GM19043 (cell line): ENCODE results near the gene UBE2V1.

Source experiments
- ATAC-seq: cut with Tn5 transposase; IDR thresholded peaks from one replicate; pipeline ENCODE4 v1.9.1; 2021; ENCODE audit warnings: low read depth; ENCODE audit not compliant: unreplicated experiment

The UBE2V1 gene

DNA sequence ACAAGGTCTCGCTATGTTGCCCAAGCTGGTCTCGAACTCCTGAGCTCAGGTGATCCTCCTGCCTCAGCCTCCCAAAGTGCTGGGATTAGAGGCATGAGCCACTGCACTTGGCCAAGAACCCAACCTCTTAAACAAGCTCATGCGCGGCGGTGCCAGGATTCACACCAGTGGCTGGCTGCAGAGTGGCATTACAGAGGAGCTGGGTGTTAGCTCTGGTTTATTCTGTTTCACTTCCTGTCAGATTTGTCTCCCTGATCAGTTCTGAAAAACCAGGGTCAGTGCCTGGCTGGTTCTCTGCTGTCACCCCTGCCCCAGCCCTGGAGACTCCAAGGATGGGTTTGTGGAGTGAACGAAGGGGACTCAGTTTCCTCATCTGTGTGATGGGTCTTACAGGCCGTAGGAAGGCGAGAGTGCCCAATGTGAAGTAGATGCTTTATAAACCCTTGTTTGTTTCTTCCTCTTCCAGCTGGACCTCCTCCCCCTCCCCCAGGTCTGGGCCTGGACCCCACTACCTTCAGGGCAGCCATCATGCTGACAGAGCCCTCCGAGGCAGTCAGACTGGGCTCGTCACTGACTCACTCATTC, 63.4 kb downstream of the UBE2V1 start:
- ATAC-seq, result no peak

DNA sequence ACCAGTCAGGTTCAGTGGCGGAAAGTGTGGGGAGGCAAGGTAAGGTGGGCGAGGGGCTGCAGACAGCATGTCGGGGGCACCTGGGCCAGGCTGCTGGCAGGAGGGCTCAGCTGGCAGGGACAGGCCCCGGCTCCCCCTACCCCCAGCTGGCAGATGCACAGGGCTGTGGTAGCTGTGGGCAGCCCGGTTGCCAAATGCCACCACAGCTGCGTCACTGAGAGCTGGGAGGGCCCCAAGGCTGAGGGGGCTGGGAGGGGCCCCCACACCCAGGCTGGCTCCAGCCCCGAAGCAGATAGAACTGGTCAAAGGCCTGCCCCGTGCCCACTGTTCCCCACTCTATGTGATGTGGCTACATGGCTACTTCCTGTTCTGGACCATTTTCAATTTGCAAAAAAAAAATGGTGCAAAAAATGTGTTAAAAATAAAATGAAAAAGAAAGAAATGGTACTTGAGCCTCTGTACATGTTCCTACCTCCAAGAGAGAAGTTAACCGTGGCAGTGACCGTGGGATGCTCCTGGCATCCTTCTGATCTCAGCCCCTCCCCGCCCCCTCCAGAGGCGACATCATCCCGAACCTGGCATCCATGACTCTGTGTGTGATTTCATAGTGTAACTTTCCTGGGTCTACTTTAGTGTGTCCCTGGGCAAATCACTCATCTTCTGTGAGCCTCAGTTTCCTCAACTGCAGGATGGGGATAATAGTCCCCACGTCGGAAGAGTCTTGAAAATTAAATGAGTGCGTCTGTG, 64.4 kb downstream of the UBE2V1 start:
- ATAC-seq, result no peak

DNA sequence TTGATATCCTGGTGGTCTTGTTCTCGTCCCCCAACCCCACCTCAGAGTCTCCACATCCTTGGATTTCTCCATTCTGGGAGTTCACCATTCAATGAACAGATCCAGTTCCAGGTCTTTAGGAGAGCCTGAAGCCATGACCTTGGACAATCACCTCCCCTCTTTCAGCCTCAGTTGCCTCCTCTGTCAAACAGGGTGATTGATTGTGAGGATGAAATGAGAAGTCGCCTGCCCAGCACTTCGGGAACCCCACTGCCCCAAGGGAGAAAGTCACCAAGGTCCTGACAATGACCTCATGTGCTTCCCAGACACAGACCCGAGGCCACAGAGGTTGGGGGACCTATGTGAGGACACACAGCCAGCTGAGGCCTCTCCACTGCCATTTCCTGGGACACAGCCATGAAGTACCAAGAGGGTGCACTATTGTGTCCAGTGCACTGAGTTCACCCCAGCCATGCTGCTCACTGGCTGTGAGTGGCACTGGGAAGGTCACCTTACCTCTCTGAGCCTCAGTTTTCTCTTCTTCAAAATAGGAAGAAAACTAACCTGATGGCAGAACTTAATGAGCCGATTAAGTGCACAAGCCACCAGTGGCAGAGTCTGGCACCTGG, 68.5 kb downstream of the UBE2V1 start:
- ATAC-seq, result no peak

- no peak for ATAC-seq
Measured at GRCh38 chr20:50043573-50044352, 69.2 kb downstream of the UBE2V1 start.

DNA sequence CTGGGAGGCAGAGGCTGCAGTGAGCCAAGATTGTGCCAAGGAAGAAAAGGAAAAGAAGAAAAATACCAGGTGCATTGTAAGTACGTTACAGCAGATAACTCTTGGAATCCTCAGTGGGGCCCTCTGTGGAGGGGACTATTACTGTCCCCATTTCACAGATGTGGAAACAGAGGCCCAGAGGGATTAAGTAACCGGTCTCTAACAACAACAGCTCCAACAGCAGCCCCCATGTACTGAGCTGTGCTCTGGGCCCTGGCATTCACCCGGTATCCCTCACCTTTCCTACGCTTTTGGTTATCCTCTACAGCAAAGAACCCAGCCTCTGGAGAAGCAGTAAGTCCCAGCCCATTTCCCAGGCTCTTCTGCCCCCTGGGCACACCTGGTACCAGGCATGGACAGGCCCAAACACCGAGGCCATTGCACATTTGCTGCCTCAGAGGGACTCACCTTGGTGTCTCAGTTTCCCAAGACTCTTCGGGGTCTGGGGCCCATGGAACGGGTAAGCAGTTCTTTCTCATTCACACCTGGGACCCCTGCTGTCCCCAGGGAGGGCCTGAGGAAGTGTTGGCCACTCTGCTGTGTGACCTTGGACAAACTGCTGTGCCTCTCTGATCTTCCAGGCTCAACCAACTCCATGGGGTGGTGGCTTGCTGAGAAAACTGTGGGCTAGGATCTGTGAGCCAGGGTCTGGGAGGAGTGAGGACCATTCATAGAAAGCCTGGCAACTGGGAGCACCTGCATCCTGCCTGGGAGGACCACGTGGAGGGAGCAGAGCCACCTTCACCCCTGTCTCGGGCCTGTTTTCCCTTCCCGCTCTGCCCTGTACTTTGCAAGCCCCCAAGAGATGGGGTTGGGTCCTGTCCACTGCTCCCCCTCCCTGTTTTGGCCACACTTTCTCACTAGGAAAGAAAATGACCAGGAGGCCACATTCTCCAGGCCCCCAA, 70.3 kb downstream of the UBE2V1 start:
- no peak for ATAC-seq

GRCh38 chr20:50041246-50041873, 71.6 kb downstream of the UBE2V1 start:
- no peak for ATAC-seq

- no peak for ATAC-seq
Measured at GRCh38 chr20:50040432-50041245, 72.3 kb downstream of the UBE2V1 start.

DNA sequence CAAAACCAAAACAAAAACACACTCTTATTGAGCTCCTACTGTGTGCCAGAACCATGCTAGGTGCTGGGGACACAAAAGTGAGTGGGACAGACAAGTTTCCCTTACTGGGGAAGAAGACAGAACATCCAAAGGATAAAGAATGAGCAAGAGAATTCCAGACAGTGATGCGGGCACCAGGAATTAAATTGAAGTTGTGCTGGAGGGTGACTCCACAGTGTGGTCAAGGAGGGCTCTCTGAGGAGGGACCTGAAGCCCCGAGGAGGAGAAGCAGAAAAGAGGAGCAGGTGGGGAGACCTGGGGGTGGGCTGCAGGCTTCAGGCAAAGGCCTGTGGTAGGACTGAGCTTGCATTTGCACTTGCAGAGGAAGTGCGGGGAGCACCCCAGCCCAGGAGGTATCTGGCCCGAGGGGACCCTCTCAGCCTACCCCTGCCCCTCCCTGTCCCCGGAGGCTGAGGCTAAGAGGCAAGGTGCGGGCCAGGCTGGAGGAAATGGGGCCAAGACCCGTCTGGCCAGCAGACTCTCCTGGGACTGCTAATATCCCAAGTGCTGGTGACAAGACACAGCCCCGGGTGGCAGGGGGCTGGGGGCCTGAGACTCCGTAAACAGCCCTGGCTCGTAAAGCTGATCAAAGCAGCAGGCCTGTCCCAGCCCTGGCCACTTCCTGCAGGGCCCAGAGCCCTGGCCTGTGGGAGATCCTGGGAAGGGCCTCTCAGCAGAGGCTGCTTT, 73.1 kb downstream of the UBE2V1 start:
- ATAC-seq, result no peak

DNA sequence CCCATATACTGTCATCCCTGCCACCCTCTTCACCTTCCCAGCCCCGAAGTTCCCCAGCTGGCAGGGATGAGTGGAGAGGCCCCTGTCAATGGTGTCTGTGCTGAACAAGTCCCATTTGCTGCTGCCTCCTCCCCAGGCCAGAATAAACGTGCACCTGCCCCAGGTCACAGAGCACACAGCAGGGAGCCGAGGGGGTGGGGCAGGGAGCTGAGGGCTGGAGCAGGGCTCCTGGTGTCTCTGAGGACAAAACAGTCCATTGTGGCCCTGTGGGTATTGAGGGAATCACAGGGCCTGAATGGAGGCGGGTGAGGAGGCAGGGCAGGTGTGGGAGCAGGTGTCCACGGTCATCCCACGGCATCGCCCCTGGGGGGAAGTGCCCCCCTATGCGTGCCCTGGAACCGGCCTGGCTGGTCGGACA, 74.4 kb downstream of the UBE2V1 start:
- no peak for ATAC-seq

- ATAC-seq, result no peak
Measured at GRCh38 chr20:50038169-50038568, 74.8 kb downstream of the UBE2V1 start.

DNA sequence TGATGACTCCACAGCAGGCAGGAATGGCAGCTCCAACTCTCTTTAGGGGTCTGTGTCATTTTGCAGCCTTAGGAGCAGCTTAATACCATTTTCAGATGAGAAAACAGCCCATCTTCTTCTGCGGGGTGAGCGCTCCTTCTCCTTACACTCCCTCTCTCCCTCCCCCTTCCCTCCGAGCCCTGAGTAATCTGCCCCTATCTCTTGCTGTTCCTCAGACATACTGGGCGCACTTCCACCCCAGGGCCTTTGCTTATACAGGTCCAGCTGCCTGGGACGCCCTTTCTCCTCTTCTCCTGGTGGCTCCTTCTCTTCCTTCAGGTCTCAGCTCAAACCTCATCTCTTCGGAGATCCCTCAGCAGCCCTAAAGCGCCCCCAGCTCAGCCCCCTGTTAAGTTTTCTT, 75.4 kb downstream of the UBE2V1 start:
- no peak for ATAC-seq

- ATAC-seq, result no peak
Measured at GRCh38 chr20:50037123-50037522, 75.8 kb downstream of the UBE2V1 start.

DNA sequence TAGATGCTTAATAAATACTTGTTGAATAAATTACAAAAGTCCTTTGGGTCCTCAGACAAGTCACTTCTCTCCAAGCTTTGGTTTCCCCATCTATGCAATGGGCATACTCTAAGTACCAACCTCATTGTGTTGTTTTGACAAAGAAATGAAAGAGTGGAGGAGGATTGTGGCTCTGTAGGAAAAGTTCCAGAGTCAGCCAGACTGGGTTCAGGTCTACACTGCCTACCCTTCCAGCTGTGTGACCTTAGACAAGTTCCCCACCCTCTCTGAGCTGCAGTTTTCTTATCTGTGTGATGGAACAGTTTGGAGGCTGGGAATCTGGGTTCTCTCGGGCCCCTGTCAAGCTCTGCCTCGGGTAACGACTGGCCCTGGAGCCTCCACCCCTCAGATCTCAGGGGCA, 76.2 kb downstream of the UBE2V1 start:
- ATAC-seq, result no peak

DNA sequence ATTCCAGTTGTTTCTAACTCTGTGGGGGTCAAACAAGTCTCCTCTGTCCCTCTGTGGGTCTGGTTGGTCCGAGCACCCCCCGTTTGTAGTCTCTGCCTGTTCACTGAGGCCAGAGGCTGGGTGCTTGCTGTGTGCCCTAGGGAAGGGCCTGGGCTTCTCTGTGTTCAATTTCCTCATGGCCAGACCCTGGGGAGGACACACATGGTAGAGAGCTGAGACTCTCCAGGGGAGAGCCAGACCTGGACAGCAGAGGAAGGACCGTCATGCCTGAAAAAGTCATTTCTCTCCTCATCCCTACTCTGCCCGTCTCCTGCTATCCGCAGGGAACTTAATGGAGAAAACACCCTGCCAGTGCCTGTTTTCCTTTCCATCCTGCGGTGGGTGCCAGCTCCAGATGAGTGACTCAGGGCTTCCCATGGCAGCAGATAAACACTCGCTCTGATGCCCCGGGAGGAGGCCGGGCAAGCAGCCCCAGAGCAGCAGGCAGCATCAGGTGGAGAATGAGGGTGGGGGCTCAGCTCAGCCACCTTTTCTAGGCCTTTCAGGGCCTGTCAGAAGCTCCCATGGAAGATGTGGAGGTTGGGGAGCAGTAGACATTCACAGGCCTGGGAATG, 78.3 kb downstream of the UBE2V1 start:
- no peak for ATAC-seq

DNA sequence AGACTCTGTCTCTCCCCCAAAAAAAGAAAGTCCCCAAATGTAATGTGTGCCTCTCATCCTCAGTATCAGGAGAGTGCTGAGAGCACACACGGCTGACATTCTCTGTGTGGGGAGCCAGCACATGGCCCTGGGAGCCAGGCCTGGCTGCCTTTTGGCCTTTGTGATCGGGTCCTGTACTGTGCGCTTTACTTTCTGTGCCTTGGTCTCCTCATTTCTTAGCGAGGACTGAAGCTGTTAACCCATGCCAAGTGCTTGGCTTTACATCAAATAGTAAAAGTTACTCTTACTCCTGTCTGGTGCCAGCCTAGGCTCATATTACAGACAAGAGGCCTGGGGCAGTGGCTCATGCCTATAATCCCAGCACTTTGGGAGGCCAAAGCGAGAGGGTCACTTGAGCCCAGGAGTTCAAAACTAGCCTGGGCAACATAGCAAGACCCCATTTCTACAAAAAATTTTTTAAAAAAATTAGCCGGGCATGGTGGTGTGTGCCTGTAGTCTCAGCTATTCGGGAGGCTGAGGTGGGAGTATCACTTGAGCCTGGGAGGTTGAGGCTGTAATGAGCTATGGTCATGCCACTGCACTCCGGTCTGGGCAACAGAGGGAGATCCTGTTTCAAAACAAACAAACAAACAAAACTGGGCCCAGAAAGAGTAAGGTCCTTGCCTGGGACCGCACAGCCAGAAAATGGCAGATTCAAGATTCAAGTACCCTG, 79.8 kb downstream of the UBE2V1 start:
- no peak for ATAC-seq
